Uterine smooth muscle cell (primary cell): Measurements from ENCODE around the gene XNDC1N. TPM values are rescaled to one million over a fixed set of nuclear protein-coding genes. Genes with fewer than 3 reads are reported as not detected.

Experiments
- total RNA-seq: library from RNA; depleted of rRNA; stranded (reverse); fragments of >200 nt; gene quantifications from 2 replicates; pipeline ENCODE4 v1.2.3, GENCODE V29; 2014

The XNDC1N gene, protein sequence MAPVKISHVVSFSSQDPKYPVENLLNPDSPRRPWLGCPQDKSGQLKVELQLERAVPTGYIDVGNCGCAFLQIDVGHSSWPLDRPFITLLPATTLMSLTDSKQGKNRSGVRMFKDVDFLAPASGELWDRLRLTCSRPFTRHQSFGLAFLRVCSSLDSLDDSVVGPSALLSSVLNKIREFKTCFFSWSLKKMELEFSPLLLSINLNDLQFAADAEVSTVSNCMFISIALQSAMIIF
- total RNA-seq = 8.1 and 10.1 TPM in 2 replicates

DNA sequence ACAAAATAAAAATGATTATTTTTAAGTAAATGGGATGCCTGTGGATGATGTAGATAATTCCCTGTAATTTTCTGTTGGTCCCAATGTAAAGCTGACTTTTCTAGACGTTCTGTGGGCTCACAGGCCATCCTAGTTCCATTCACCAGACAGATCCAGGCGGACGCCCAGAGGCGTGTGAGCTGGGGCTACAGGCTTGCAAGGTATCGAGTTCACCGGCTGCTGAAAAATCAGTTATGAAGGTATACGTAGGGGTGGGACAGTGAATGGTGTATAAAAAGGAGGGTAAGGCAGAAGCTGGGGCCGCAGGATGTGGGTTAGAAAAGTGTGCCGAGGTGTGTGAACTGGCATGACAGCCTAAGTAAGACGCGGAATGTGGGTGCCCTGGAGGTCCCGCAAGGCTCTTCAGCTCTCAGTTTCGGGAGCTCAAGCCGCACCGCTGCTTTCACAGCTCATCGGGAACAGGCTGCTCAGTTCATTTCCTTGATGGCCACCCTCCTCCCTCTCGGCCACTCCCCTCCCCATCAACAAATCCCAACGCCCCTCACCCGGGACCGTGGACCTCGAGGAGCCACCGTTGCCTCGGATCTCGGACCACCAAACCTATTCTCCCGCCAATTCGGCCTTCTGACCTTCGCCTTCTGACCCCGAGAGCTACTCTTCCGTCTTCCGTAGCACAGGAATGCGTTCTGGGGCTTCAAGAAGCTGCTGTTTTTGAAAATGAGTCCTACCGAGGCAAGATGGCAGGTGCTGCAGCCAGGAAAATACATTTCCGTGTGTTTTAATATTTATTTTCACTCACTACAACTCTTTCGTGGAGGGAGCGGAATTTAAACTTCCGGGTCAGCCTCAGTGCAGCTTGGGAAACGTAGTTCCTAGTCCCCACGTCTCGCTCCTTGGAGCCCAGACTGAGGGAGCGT is at the start of gene XNDC1N:
TSS of gene XNDC1N (minus strand) at position 775 of the 917 bp plus-strand sequence. CDS start 5,241 bp downstream, outside the sequence.

GRCh38 chr11:71928737-71929443 is 496 bp upstream of the XNDC1N start, which contains the start of gene RNF121:
TSS of gene RNF121 (plus strand) at chr11:71929046. CDS start at chr11:71929062, 16 bp downstream.

Other genes with a start within 250 kb of the XNDC1N start
- not detected in 2 replicates for gene DEFB108B, start 95.4 kb downstream of the XNDC1N start, total RNA-seq
- gene DEFB131B, start 50.1 kb downstream of the XNDC1N start, total RNA-seq = not detected in 2 replicates
- gene RNF121, start 452 bp upstream of the XNDC1N start, total RNA-seq = 27.4 and 39.6 TPM in 2 replicates
- 1.9 and 2.0 TPM in 2 replicates for gene IL18BP, start 70.3 kb upstream of the XNDC1N start, total RNA-seq
- 170 and 206 TPM in 2 replicates for gene NUMA1, start 151.9 kb upstream of the XNDC1N start, total RNA-seq
- 2.5 and 5.3 TPM in 2 replicates for gene LRRC51, start 152.3 kb upstream of the XNDC1N start, total RNA-seq
- gene LAMTOR1, start 174.7 kb upstream of the XNDC1N start, total RNA-seq = 105 and 127 TPM in 2 replicates
- not detected in 2 replicates for gene TOMT, start 177.3 kb upstream of the XNDC1N start, total RNA-seq
- 29.9 and 49.2 TPM in 2 replicates for gene ANAPC15, start 184.1 kb upstream of the XNDC1N start, total RNA-seq
- gene FOLR3, start 207.1 kb upstream of the XNDC1N start, total RNA-seq = 3.8 and 11.1 TPM in 2 replicates